Measurements from ENCODE around the gene ZNF576. TPM values are rescaled to one million over a fixed set of nuclear protein-coding genes. Genes with fewer than 3 reads are reported as not detected.
"Not testable (repeated sequence)": the region's sequence is repeated elsewhere in the genome, so short reads cannot be mapped to it uniquely, and the experiment has no call there.

ZNF576 gene
- total RNA-seq: 10 to 100 TPM; 12.6 to 14.1 TPM

- CTCF ChIA-PET: interaction anchor here (0.5 to 7.1 kb wide), 12 partner anchors 10 to 213 kb away, joined by 3 to 145 read pairs (median 14); partner anchors contain the start of genes PHLDB3, PINLYP, XRCC1 and ZNF575
- Mint-ChIP-seq H3K27ac (peak within 1 kb of the TSS; percentile 98), H3K4me3 (peak within 1 kb of the TSS; percentile 94), H3K36me3 (peaks cover 32% of the 10 kb centered on the region), H3K4me1 (ENCODE audit: low read depth) (peaks cover 30% of the 10 kb centered on the region), H3K9me3 (no peaks in the 10 kb centered on the region), H3K27me3 (no peaks in the 10 kb centered on the region)
- intact Hi-C loops (cut with micrococcal nuclease): loop anchor here (1.0 to 2.0 kb wide), 7 partner anchors 21 to 73 kb away; partner anchors contain the start of genes PINLYP, XRCC1, ZNF428 and ZNF575
- POLR2A ChIA-PET: interaction anchor here (0.7 to 2.8 kb wide), 13 partner anchors 10 to 133 kb away, joined by 3 to 17 read pairs (median 4); partner anchors contain the start of genes PHLDB3, PINLYP, XRCC1 and ZNF575
- DNase-seq: peak; percentile 100
Measured at GRCh38 chr19:43595999-43596841, at the start of gene ZNF576, which contains the start of gene IRGQ. Gene ZNF576, plus strand, starts transcription at chr19:43596595. Its CDS starts 514 bp downstream, at chr19:43597109. Gene IRGQ, minus strand, starts transcription at chr19:43596134. Its CDS starts 796 bp downstream, at chr19:43595338.

DNA sequence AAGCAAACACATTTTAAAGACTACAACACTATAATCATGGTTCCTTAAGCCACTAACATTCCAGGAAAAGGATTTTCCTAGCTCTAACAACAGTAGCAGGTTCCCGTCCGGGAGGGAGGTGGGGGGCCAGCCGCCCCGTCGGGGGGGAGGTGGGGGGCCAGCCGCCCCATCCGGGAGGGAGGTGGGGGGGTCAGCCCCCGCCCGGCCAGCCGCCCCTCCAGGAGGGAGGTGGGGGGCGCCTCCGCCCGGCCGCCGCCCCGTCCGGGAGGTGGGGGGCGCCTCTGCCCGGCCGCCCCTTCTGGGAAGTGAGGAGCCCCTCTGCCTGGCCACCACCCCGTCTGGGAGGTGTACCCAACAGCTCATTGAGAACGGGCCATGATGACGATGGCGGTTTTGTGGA lies 48.5 kb upstream of the ZNF576 start:
- H3K27ac Mint-ChIP-seq; H3K9me3 Mint-ChIP-seq; POLR2A ChIA-PET; H3K4me1 Mint-ChIP-seq (ENCODE audit: low read depth); CTCF ChIA-PET; H3K27me3 Mint-ChIP-seq; intact Hi-C loops (cut with micrococcal nuclease); DNase-seq; H3K4me3 Mint-ChIP-seq: not testable (repeated sequence)
- H3K36me3 Mint-ChIP-seq: peaks cover 22% of the 10 kb centered on the region

DNA sequence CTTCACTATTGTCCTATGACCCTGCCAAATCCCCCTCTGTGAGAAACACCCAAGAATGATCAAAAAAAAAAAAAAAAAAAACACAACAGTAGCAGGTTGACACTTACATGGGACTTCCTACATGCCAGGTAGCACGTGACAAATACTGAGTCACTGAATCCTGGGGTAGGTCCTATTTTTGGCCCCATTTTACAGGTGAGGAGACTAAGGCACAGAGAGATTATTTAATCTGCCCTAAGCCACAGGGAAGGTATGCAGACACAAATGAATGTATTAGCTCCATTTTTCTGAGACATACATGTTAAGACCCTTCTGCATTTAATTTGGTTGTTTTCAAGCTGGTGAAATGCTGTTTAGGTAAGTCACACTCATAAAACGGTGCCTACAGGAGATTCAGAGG lies 47.7 kb upstream of the ZNF576 start:
- Mint-ChIP-seq H3K27ac (no peak overlapping the region), H3K36me3 (peaks cover 22% of the 10 kb centered on the region), H3K4me3 (no peak overlapping the region), H3K27me3 (no peaks in the 10 kb centered on the region), H3K9me3 (no peaks in the 10 kb centered on the region), H3K4me1 (ENCODE audit: low read depth) (no peaks in the 10 kb centered on the region)
- CTCF ChIA-PET: no interaction called here
- DNase-seq: no peak
- POLR2A ChIA-PET: no interaction called here
- intact Hi-C loops (cut with micrococcal nuclease): no loop called here

DNA sequence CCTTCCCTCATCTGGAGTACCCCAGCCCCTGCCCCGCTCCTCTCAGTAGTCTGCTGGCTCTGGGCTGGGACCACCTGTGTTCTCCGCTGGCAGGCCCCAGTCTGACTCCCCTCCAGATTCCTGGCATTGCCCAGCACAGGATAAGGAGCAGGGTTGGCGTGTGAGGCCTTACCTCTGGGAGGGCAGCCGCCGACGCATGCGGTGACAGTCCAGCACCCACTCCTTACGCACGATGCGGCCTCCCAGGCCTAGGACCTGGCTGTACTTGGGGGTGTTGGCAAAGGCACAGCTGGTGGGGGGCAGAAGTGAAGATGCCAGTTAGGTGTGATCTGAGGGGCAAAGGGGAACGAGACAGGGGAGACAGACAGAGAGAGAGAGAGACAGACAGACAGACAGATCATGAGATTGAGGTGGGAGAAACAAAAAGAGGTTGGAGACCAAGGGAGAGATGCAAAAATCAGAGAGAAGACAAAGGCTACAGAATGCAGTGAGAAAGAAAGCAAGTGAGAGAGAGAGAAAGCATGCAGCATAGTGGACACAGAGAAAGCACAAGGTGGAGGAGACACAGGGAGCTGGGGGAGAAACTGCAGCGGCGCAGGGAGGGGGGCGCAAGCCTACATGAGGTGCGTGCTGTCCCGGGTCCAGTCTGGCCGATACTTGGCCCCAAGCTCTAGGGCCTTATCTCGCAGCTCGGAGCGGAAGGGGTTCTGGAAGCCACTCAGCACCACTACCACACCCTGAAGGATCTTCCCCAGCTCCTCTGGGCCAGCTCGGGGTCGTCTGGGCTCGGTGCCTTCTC lies 44.8 kb upstream of the ZNF576 start:
- intact Hi-C loops (cut with micrococcal nuclease): no loop called here
- Mint-ChIP-seq H3K9me3 (no peaks in the 10 kb centered on the region), H3K27me3 (no peaks in the 10 kb centered on the region), H3K27ac (no peak overlapping the region), H3K4me3 (no peak overlapping the region), H3K36me3 (peaks cover 25% of the 10 kb centered on the region), H3K4me1 (ENCODE audit: low read depth) (peaks cover 6% of the 10 kb centered on the region)
- CTCF ChIA-PET: interaction anchor here (0.6 to 6.6 kb wide), 2 partner anchors 23 to 45 kb away, joined by 3 to 145 read pairs; partner anchors contain the start of genes IRGQ and ZNF576
- POLR2A ChIA-PET: no interaction called here
- DNase-seq: no peak

DNA sequence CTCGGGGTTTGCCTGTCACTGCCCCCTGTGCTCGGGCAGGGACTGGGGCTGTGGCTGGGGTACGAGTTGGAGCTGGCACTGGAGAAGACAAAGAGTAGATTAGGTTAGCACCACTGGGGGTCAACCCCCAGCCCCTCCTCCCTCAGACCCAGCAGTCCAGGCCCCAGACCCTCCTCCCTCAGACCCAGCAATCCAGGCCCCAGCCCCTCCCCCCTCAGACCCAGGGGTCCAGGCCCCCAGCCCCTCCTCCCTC lies 44.3 kb upstream of the ZNF576 start:
- DNase-seq: no peak
- intact Hi-C loops (cut with micrococcal nuclease): no loop called here
- no peaks in the 10 kb centered on the region for H3K9me3 Mint-ChIP-seq
- peaks cover 25% of the 10 kb centered on the region for H3K36me3 Mint-ChIP-seq
- ChIA-PET CTCF (interaction anchor here (5.6 to 6.6 kb wide), 2 partner anchors 17 to 44 kb away, joined by 79 to 145 read pairs; partner anchors contain the start of genes IRGQ, ZNF575 and ZNF576), POLR2A (no interaction called here)
- peaks cover 6% of the 10 kb centered on the region for H3K4me1 Mint-ChIP-seq (ENCODE audit: low read depth)
- no peaks in the 10 kb centered on the region for H3K27me3 Mint-ChIP-seq
- no peak overlapping the region for H3K27ac Mint-ChIP-seq
- no peak overlapping the region for H3K4me3 Mint-ChIP-seq

DNA sequence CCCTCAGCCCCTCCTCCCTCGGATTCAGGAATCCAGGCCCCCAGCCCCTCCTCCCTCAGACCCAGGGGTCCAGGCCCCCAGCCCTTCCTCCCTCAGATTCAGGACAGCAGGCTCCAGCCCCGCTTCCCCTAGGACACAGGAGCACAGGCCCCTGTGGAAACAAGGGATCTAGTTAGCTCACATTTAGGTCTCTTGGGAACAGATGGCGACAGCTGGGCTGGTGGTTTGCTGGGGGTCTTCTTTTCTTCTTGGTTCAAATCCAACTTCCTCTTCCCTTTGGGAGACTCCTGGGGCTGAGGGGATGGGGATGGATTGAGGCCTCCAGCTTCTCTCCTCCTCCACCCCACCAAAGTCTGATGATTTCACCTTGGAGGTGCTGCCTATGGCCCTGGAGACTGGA lies 43.8 kb upstream of the ZNF576 start:
- H3K4me3 Mint-ChIP-seq: no peak overlapping the region
- no peaks in the 10 kb centered on the region for H3K9me3 Mint-ChIP-seq
- no peak overlapping the region for H3K27ac Mint-ChIP-seq
- intact Hi-C loops (cut with micrococcal nuclease): no loop called here
- no peak for DNase-seq
- ChIA-PET CTCF (interaction anchor here (5.6 to 6.6 kb wide), 2 partner anchors 18 to 44 kb away, joined by 79 to 145 read pairs; partner anchors contain the start of genes IRGQ, ZNF575 and ZNF576), POLR2A (interaction anchor here (1.2 kb wide), 1 partner anchor 43 kb away, joined by 3 read pairs; the partner anchor contains the start of genes IRGQ and ZNF576)
- peaks cover 9% of the 10 kb centered on the region for H3K4me1 Mint-ChIP-seq (ENCODE audit: low read depth)
- peaks cover 25% of the 10 kb centered on the region for H3K36me3 Mint-ChIP-seq
- no peaks in the 10 kb centered on the region for H3K27me3 Mint-ChIP-seq

DNA sequence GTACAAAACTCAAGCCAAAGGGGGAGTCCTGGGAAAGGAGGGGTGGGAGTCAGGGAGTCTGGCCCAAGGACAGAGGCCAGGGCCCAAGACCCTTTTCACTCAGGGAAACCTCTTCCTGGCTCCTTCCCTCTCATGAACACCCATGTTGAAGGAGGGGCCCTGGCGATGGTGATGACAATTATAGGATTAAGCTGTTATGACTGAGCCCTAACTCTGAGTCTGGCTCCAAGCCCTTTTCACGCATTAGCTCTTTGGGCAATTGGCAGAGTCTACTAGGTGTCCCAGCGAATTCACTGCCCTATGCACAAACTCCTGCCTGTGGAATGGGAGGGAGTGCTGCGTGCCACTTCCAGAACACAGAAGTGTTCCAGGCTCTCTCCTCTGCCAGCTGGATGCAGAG lies 42.7 kb upstream of the ZNF576 start:
- Mint-ChIP-seq H3K9me3 (no peaks in the 10 kb centered on the region), H3K4me1 (ENCODE audit: low read depth) (peaks cover 9% of the 10 kb centered on the region), H3K36me3 (peaks cover 25% of the 10 kb centered on the region), H3K27me3 (no peaks in the 10 kb centered on the region), H3K27ac (no peak overlapping the region), H3K4me3 (no peak overlapping the region)
- DNase-seq: no peak
- intact Hi-C loops (cut with micrococcal nuclease): loop anchor here (2.0 kb wide), 1 partner anchor 21 kb away; the partner anchor contains the start of genes PINLYP and XRCC1
- CTCF ChIA-PET: interaction anchor here (2.2 to 6.6 kb wide), 5 partner anchors 19 to 114 kb away, joined by 9 to 145 read pairs (median 24); partner anchors contain the start of genes IRGQ, PINLYP, XRCC1 and ZNF575
- POLR2A ChIA-PET: interaction anchor here (1.2 to 1.7 kb wide), 2 partner anchors 25 to 42 kb away, joined by 3 read pairs; partner anchors contain the start of genes IRGQ and ZNF576

- intact Hi-C loops (cut with micrococcal nuclease): loop anchor here (2.0 kb wide), 1 partner anchor 20 kb away; the partner anchor contains the start of genes PINLYP and XRCC1
- no peaks in the 10 kb centered on the region for H3K9me3 Mint-ChIP-seq
- no peak overlapping the region for H3K4me3 Mint-ChIP-seq
- H3K27ac Mint-ChIP-seq: no peak overlapping the region
- DNase-seq: no peak
- POLR2A ChIA-PET: interaction anchor here (1.7 to 2.3 kb wide), 2 partner anchors 25 to 41 kb away, joined by 3 to 11 read pairs; partner anchors contain the start of genes IRGQ and ZNF576
- CTCF ChIA-PET: interaction anchor here (1.0 to 6.6 kb wide), 33 partner anchors 7 to 255 kb away, joined by 3 to 145 read pairs (median 6); partner anchors contain the start of genes IRGQ, PHLDB3, PINLYP and XRCC1
- peaks cover 9% of the 10 kb centered on the region for H3K4me1 Mint-ChIP-seq (ENCODE audit: low read depth)
- H3K36me3 Mint-ChIP-seq: peaks cover 23% of the 10 kb centered on the region
- no peaks in the 10 kb centered on the region for H3K27me3 Mint-ChIP-seq
Measured at GRCh38 chr19:43554317-43554895, 42.0 kb upstream of the ZNF576 start.

DNA sequence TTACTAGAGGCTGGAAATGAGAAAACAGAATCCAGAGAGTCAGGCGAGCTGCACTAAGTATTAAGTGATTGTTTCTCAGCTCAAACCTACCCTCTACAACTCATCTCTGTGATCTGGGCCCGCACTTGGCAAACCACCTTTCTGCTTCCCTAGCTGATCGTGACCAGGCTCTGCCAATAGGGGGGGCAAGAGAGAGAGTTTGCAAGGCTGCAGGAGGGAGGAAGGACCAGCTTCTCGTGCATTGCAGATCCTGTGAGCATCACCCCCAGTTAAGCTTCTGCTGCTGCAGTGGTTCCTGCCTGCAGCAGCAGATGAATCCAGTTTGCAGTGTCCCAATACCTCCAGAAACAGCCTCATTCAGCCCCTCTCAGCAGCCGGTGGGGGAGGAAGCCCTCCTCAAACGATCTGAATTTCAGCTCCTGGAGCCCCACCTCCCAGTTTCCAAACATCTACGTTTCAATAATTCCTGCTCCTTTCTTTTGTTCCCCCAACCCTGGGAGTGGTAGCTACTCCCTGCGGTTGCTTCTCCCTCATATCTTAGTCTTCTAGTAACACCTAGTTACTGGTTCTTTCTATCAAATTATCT lies 41.1 kb upstream of the ZNF576 start:
- H3K4me3 Mint-ChIP-seq: no peak overlapping the region
- H3K9me3 Mint-ChIP-seq: no peaks in the 10 kb centered on the region
- intact Hi-C loops (cut with micrococcal nuclease): loop anchor here (1.0 to 2.0 kb wide), 2 partner anchors 20 to 41 kb away; partner anchors contain the start of genes IRGQ, PINLYP, XRCC1 and ZNF576
- POLR2A ChIA-PET: interaction anchor here (2.3 kb wide), 1 partner anchor 40 kb away, joined by 11 read pairs; the partner anchor contains the start of genes IRGQ and ZNF576
- peak overlapping the region; percentile 38 for H3K27ac Mint-ChIP-seq
- H3K27me3 Mint-ChIP-seq: no peaks in the 10 kb centered on the region
- H3K4me1 Mint-ChIP-seq (ENCODE audit: low read depth): peaks cover 9% of the 10 kb centered on the region
- DNase-seq: peak; percentile 87
- CTCF ChIA-PET: interaction anchor here (0.6 to 6.6 kb wide), 42 partner anchors 8 to 261 kb away, joined by 3 to 145 read pairs (median 6); partner anchors contain the start of genes IRGQ, PHLDB3, PINLYP and XRCC1
- H3K36me3 Mint-ChIP-seq: peaks cover 23% of the 10 kb centered on the region

- peak overlapping the region; percentile 95 for H3K27ac Mint-ChIP-seq
- no peak overlapping the region for H3K4me3 Mint-ChIP-seq
- CTCF ChIA-PET: interaction anchor here (1.5 to 2.3 kb wide), 2 partner anchors 34 to 41 kb away, joined by 5 to 10 read pairs; no protein-coding TSS in a partner anchor
- H3K9me3 Mint-ChIP-seq: no peaks in the 10 kb centered on the region
- H3K27me3 Mint-ChIP-seq: no peaks in the 10 kb centered on the region
- DNase-seq: no peak
- POLR2A ChIA-PET: interaction anchor here (0.5 kb wide), 1 partner anchor 185 kb away, joined by 5 read pairs; no protein-coding TSS in a partner anchor
- H3K4me1 Mint-ChIP-seq (ENCODE audit: low read depth): peaks cover 38% of the 10 kb centered on the region
- peaks cover 22% of the 10 kb centered on the region for H3K36me3 Mint-ChIP-seq
- intact Hi-C loops (cut with micrococcal nuclease): no loop called here
Measured at GRCh38 chr19:43560687-43561086, 35.7 kb upstream of the ZNF576 start.

Data from activated CD4-positive, alpha-beta memory T cell treated with anti-CD3 and anti-CD28 coated beads for 36 hours (primary cell).